B cell (primary cell): ENCODE measurements around the gene FABP3. TPM values are rescaled to one million over a fixed set of nuclear protein-coding genes. Genes with fewer than 3 reads are reported as not detected.

Source experiments
- ATAC-seq: fragments of 200-7000 bp; cut with Tn5 transposase; one replicate; pipeline ENCODE4 v1.10.0; 2021; ENCODE audit warnings: low read depth, mild to moderate bottlenecking, moderate number of reproducible peaks, moderate library complexity
- CTCF ChIA-PET: fragments of 350-600 bp; sonication (Branson Sonifier 250); formaldehyde crosslinking; loops from one replicate; lab custom pipeline; 2021; ENCODE audit warnings: antibody characterized with exemption, inconsistent platforms; lab: Charles Lee
- POLR2A ChIA-PET: fragments of 350-600 bp; sonication (Branson Sonifier 250); formaldehyde crosslinking; loops from one replicate; lab custom pipeline; 2021; ENCODE audit warnings: antibody characterized with exemption; lab: Charles Lee
- DNase-seq: peaks from one replicate; pipeline ENCODE4 v3.0.0; 2013
- H2AFZ ChIP-seq: 2 replicates; pipeline ENCODE4 v1.6.1; 2012; ENCODE audit warnings: mild to moderate bottlenecking, low read depth, low read length; ENCODE audit not compliant: insufficient read depth, poor library complexity, severe bottlenecking
- H3K27ac ChIP-seq, 2 donors: 1 replicate in 1 of 2; 2 replicates in 1 of 2; pipeline ENCODE4 v1.5.1; 2012 to 2013; ENCODE audit warnings: low read length in 2 of 2, mild to moderate bottlenecking in 2 of 2, moderate library complexity in 1 of 2
- H3K27me3 ChIP-seq, 4 experiments: fragments of 200-600 bp in 1 of 4; sonication (generic) in 1 of 4; replicated peaks in 1 of 4; 1 replicate in 2 of 4; 2 replicates in 2 of 4; pipeline versions ENCODE4 v1.6.1 to v1.7.0; 2013 to 2016; ENCODE audit warnings: low read length in 3 of 4, mild to moderate bottlenecking in 2 of 4, mixed read lengths in 1 of 4, moderate library complexity in 1 of 4; ENCODE audit not compliant: insufficient read depth in 4 of 4, control insufficient read depth in 3 of 4; ENCODE audit errors: control extremely low read depth in 1 of 4
- H3K36me3 ChIP-seq, 2 experiments: replicated peaks in 1 of 2; 1 replicate in 1 of 2; 2 replicates in 1 of 2; pipeline versions ENCODE4 v1.6.1 to v1.7.1; 2013; ENCODE audit warnings: low read length in 1 of 2; ENCODE audit not compliant: insufficient read depth in 2 of 2, control insufficient read depth in 1 of 2; ENCODE audit errors: control extremely low read depth in 1 of 2, extremely low read depth in 1 of 2
- H3K4me1 ChIP-seq, 2 donors: fragments of 200-600 bp in 1 of 2; sonication (generic) in 1 of 2; 1 replicate in 1 of 2; 2 replicates in 1 of 2; pipeline versions ENCODE4 v1.5.1 to v1.6.1; 2013 to 2017; ENCODE audit warnings: low read length in 2 of 2; ENCODE audit not compliant: control insufficient read depth in 2 of 2, insufficient read depth in 2 of 2
- H3K4me2 ChIP-seq: replicated peaks from 2 replicates; pipeline ENCODE3; 2012; ENCODE audit warnings: mild to moderate bottlenecking, low read depth, low read length; ENCODE audit not compliant: poor library complexity, severe bottlenecking
- H3K4me3 ChIP-seq, 5 experiments: fragments of 200-600 bp in 1 of 5; sonication (generic) in 1 of 5; 1 replicate in 3 of 5; 2 replicates in 2 of 5; pipeline versions ENCODE4 v1.5.1 to v1.7.0; 2011 to 2016; ENCODE audit warnings: low read length in 4 of 5, mild to moderate bottlenecking in 4 of 5, low read depth in 2 of 5, control low read depth in 1 of 5, moderate library complexity in 1 of 5; ENCODE audit not compliant: insufficient read depth in 1 of 5; ENCODE audit errors: control extremely low read depth in 1 of 5, extremely low read depth in 1 of 5
- H3K79me2 ChIP-seq: fragments of 200-600 bp; sonication (generic); one replicate; pipeline ENCODE4 v1.6.0; 2016; ENCODE audit warnings: low read length; ENCODE audit not compliant: control insufficient read depth, insufficient read depth
- H3K9ac ChIP-seq: fragments of 200-600 bp; sonication (generic); 2 replicates; pipeline ENCODE4 v1.6.1; 2017; ENCODE audit warnings: mild to moderate bottlenecking, low read length, moderate library complexity
- H3K9me3 ChIP-seq, 3 donors: one replicate each; pipeline versions ENCODE4 v1.6.1 to v1.7.1; 2013; ENCODE audit warnings: low read length in 2 of 3; ENCODE audit not compliant: control insufficient read depth in 2 of 3, insufficient read depth in 1 of 3; ENCODE audit errors: control extremely low read depth in 1 of 3
- H4K20me1 ChIP-seq: 2 replicates; pipeline ENCODE4 v1.6.0; 2012; ENCODE audit warnings: mild to moderate bottlenecking, low read length; ENCODE audit not compliant: insufficient read depth, control insufficient read depth, poor library complexity, severe bottlenecking
- H3K27ac Mint-ChIP-seq: one replicate; pipeline ENCODE4 v1.8.0; 2021; ENCODE audit warnings: mixed read lengths
- H3K27me3 Mint-ChIP-seq: one replicate; pipeline ENCODE4 v1.8.0; 2021; ENCODE audit warnings: mixed read lengths
- H3K4me1 Mint-ChIP-seq: one replicate; pipeline ENCODE4 v1.8.0; 2021; ENCODE audit warnings: mixed read lengths
- H3K4me3 Mint-ChIP-seq: one replicate; pipeline ENCODE4 v1.8.0; 2021; ENCODE audit warnings: mixed read lengths
- H3K9me3 Mint-ChIP-seq: one replicate; pipeline ENCODE4 v1.8.0; 2022; ENCODE audit warnings: mixed read lengths; ENCODE audit not compliant: insufficient read depth
- EZH2 ChIP-seq: IDR thresholded peaks from 2 replicates; pipeline ENCODE4 v1.6.1; 2012; ENCODE audit warnings: borderline replicate concordance, low read depth, mild to moderate bottlenecking, moderate library complexity, low read length; ENCODE audit not compliant: insufficient read depth, poor library complexity, severe bottlenecking
- WGBS: methylation state at CpG from one replicate; pipeline ENCODE4 v1.1.5; 2013; ENCODE audit warnings: missing lambda C conversion rate; ENCODE audit not compliant: insufficient coverage; 5-methylcytosine and 5-hydroxymethylcytosine counted together
- intact Hi-C: fragments of 100-400 bp; cut with micrococcal nuclease; formaldehyde crosslinking; loops from one replicate; pipeline ENCODE4 v1.10.0; 2022
- polyA plus RNA-seq: library from polyadenylated mRNA; depleted of rRNA; stranded (reverse); fragments of >200 nt; gene quantifications from 2 replicates; pipeline ENCODE4 v1.2.3, GENCODE V29; 2012
- total RNA-seq, 2 donors: library from RNA; stranded (reverse); fragments of 120-200 nt in 1 of 2; gene quantifications; 1 replicate in 1 of 2; 2 replicates in 1 of 2; pipeline versions ENCODE4 v1.2.3 to v1.2.4, GENCODE V29; 2013 to 2022
- TF ChIP-seq, protein P1 (sequence below): fragments of 200-600 bp; IDR thresholded peaks from one replicate; pipeline ENCODE4 v1.8.0; 2022; ENCODE audit warnings: antibody characterized with exemption, mild to moderate bottlenecking

Gene FABP3
- total and polyA plus RNA-seq, 2 donors (not counting 1 experiment from before 2014, with no cell fraction given), result not detected

DNA sequence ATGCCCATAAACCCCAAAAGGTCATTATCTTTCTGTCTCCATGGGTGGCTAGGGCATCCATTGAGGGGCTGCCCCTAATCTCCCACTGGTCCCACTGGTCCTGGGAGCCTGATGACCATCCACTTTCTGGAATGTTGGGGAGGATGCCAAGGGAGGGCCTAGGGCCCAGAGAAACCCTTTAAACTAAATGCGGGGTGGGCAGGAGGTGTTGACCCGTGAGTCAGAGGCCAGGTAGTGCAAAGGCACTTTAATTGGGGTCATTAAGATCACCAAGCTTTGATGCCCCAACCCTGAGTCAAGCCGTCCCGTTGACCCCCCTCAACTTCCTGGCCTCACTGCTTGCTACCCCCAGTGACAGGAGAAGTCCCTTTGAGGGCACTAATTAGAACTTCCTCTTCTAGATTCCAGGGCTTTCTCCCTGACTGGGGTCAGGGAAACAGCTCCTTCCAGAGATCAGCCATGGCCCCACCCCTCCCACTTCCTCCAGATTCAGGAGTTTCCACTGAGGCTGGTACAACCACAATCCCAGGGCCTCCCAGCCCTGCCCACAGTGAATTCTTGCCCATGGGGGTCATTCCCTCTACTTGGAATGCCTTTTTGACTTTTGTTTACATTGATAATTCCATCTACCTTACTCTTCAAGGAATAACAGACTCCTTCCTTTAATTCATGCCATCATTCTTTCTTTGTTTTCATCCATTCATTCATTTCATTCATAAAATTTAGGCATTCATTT lies 24.7 kb upstream of the FABP3 start:
- H4K20me1 ChIP-seq, result no peaks in the 10 kb centered on the region
- no peak overlapping the region for H3K4me3 ChIP-seq
- Mint-ChIP-seq H3K9me3 (no peaks in the 10 kb centered on the region), H3K27me3 (no peaks in the 10 kb centered on the region), H3K4me1 (peaks cover 13% of the 10 kb centered on the region), H3K4me3 (no peak overlapping the region), H3K27ac (no peak overlapping the region)
- ATAC-seq (no peak), DNase-seq (no peak)
- POLR2A ChIA-PET, result no interaction called here
- H3K9me3 ChIP-seq, result no peaks in the 10 kb centered on the region
- H3K27ac ChIP-seq, result no peak overlapping the region
- TF ChIP-seq, protein P1, sequence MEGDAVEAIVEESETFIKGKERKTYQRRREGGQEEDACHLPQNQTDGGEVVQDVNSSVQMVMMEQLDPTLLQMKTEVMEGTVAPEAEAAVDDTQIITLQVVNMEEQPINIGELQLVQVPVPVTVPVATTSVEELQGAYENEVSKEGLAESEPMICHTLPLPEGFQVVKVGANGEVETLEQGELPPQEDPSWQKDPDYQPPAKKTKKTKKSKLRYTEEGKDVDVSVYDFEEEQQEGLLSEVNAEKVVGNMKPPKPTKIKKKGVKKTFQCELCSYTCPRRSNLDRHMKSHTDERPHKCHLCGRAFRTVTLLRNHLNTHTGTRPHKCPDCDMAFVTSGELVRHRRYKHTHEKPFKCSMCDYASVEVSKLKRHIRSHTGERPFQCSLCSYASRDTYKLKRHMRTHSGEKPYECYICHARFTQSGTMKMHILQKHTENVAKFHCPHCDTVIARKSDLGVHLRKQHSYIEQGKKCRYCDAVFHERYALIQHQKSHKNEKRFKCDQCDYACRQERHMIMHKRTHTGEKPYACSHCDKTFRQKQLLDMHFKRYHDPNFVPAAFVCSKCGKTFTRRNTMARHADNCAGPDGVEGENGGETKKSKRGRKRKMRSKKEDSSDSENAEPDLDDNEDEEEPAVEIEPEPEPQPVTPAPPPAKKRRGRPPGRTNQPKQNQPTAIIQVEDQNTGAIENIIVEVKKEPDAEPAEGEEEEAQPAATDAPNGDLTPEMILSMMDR, result no peak
- TF ChIP-seq EZH2, result no peak
- CTCF ChIA-PET, result interaction anchor here (1.5 to 5.7 kb wide), 5 partner anchors 13 to 391 kb away, joined by 6 to 133 read pairs (median 27); no protein-coding TSS in a partner anchor
- intact Hi-C loops, result no loop called here
- no peaks in the 10 kb centered on the region for H3K79me2 ChIP-seq
- no peaks in the 10 kb centered on the region for H3K27me3 ChIP-seq
- H3K4me1 ChIP-seq, result peaks cover 8 to 13% of the 10 kb centered on the region in 2 donors
- 58% methylated on average over 4 of the region's 4 CpGs for WGBS
- H3K4me2 ChIP-seq, result no peak overlapping the region
- H2AFZ ChIP-seq, result no peak overlapping the region
- H3K9ac ChIP-seq, result no peak overlapping the region
- no peaks in the 10 kb centered on the region for H3K36me3 ChIP-seq
